ENCODE results near the gene SLC40A1. TPM values are rescaled to one million over a fixed set of nuclear protein-coding genes. Genes with fewer than 3 reads are reported as not detected.
A peak's percentile ranks its signal among the peaks of the same experiment; 100 is the strongest.

SLC40A1 gene
- total RNA-seq, 1 experiment from 2014 or later, result 7.9 TPM

GRCh38 chr2:189578272-189578950, 2.2 kb downstream of the SLC40A1 start:
- in situ Hi-C loops (cut with HindIII; ENCODE audit: low pct_unique_long_range_greater_than_20kb, low sequenced_read_pairs), result no loop called here
- DNase-seq (ENCODE audit: low read depth), result no peak

GRCh38 chr2:189577121-189577520, 3.5 kb downstream of the SLC40A1 start:
- in situ Hi-C loops (cut with HindIII; ENCODE audit: low pct_unique_long_range_greater_than_20kb, low sequenced_read_pairs), result no loop called here

GRCh38 chr2:189576396-189576795, 4.2 kb downstream of the SLC40A1 start:
- no peak for DNase-seq (ENCODE audit: low read depth)
- in situ Hi-C loops (cut with HindIII; ENCODE audit: low pct_unique_long_range_greater_than_20kb, low sequenced_read_pairs), result no loop called here

More at GRCh38 chr2:189577121-189577520, 3.5 kb downstream of the SLC40A1 start:
- DNase-seq (ENCODE audit: low read depth), result no peak

GRCh38 chr2:189574793-189575475, 5.7 kb downstream of the SLC40A1 start:
- DNase-seq (ENCODE audit: low read depth), result peak; percentile 75
- in situ Hi-C loops (cut with HindIII; ENCODE audit: low pct_unique_long_range_greater_than_20kb, low sequenced_read_pairs), result no loop called here

- peak; percentile 10 for DNase-seq (ENCODE audit: low read depth)
- in situ Hi-C loops (cut with HindIII; ENCODE audit: low pct_unique_long_range_greater_than_20kb, low sequenced_read_pairs), result no loop called here
Observed at GRCh38 chr2:189570570-189571031, 10.0 kb downstream of the SLC40A1 start.

GRCh38 chr2:189569295-189569910, 11.2 kb downstream of the SLC40A1 start:
- no peak for DNase-seq (ENCODE audit: low read depth)
- in situ Hi-C loops (cut with HindIII; ENCODE audit: low pct_unique_long_range_greater_than_20kb, low sequenced_read_pairs), result no loop called here

GRCh38 chr2:189566046-189566445, 14.5 kb downstream of the SLC40A1 start:
- in situ Hi-C loops (cut with HindIII; ENCODE audit: low pct_unique_long_range_greater_than_20kb, low sequenced_read_pairs), result no loop called here
- no peak for DNase-seq (ENCODE audit: low read depth)

GRCh38 chr2:189561371-189562038, 19.1 kb downstream of the SLC40A1 start:
- no peak for DNase-seq (ENCODE audit: low read depth)
- in situ Hi-C loops (cut with HindIII; ENCODE audit: low pct_unique_long_range_greater_than_20kb, low sequenced_read_pairs), result no loop called here

- in situ Hi-C loops (cut with HindIII; ENCODE audit: low pct_unique_long_range_greater_than_20kb, low sequenced_read_pairs), result no loop called here
- no peak for DNase-seq (ENCODE audit: low read depth)
Observed at GRCh38 chr2:189560273-189560586, 20.4 kb downstream of the SLC40A1 start.

GRCh38 chr2:189559579-189560272, 20.9 kb downstream of the SLC40A1 start:
- in situ Hi-C loops (cut with HindIII; ENCODE audit: low pct_unique_long_range_greater_than_20kb, low sequenced_read_pairs), result no loop called here
- no peak for DNase-seq (ENCODE audit: low read depth)

GRCh38 chr2:189558516-189559272, 21.9 kb downstream of the SLC40A1 start:
- in situ Hi-C loops (cut with HindIII; ENCODE audit: low pct_unique_long_range_greater_than_20kb, low sequenced_read_pairs), result no loop called here
- DNase-seq (ENCODE audit: low read depth), result no peak

- in situ Hi-C loops (cut with HindIII; ENCODE audit: low pct_unique_long_range_greater_than_20kb, low sequenced_read_pairs), result no loop called here
- DNase-seq (ENCODE audit: low read depth), result no peak
Observed at GRCh38 chr2:189557373-189557772, 23.2 kb downstream of the SLC40A1 start.

- no peak for DNase-seq (ENCODE audit: low read depth)
- in situ Hi-C loops (cut with HindIII; ENCODE audit: low pct_unique_long_range_greater_than_20kb, low sequenced_read_pairs), result no loop called here
Observed at GRCh38 chr2:189556526-189556925, 24.1 kb downstream of the SLC40A1 start.

GRCh38 chr2:189555232-189555631, 25.4 kb downstream of the SLC40A1 start:
- in situ Hi-C loops (cut with HindIII; ENCODE audit: low pct_unique_long_range_greater_than_20kb, low sequenced_read_pairs), result no loop called here
- no peak for DNase-seq (ENCODE audit: low read depth)

GRCh38 chr2:189553504-189554088, 27.0 kb downstream of the SLC40A1 start:
- DNase-seq (ENCODE audit: low read depth), result no peak
- in situ Hi-C loops (cut with HindIII; ENCODE audit: low pct_unique_long_range_greater_than_20kb, low sequenced_read_pairs), result no loop called here

GRCh38 chr2:189552991-189553404, 27.6 kb downstream of the SLC40A1 start:
- DNase-seq (ENCODE audit: low read depth), result no peak
- in situ Hi-C loops (cut with HindIII; ENCODE audit: low pct_unique_long_range_greater_than_20kb, low sequenced_read_pairs), result no loop called here

GRCh38 chr2:189552334-189552990, 28.1 kb downstream of the SLC40A1 start:
- in situ Hi-C loops (cut with HindIII; ENCODE audit: low pct_unique_long_range_greater_than_20kb, low sequenced_read_pairs), result no loop called here
- no peak for DNase-seq (ENCODE audit: low read depth)

All from Caki2 (cell line).